ENCODE results near the gene ANO5. TPM values are rescaled to one million over a fixed set of nuclear protein-coding genes. Genes with fewer than 3 reads are reported as not detected.

The ANO5 gene
- total RNA-seq, 2 experiments from 2014 or later, result not detected

GRCh38 chr11:22331771-22332170 is 138.9 kb downstream of the ANO5 start:
- TF ChIP-seq, protein P1, sequence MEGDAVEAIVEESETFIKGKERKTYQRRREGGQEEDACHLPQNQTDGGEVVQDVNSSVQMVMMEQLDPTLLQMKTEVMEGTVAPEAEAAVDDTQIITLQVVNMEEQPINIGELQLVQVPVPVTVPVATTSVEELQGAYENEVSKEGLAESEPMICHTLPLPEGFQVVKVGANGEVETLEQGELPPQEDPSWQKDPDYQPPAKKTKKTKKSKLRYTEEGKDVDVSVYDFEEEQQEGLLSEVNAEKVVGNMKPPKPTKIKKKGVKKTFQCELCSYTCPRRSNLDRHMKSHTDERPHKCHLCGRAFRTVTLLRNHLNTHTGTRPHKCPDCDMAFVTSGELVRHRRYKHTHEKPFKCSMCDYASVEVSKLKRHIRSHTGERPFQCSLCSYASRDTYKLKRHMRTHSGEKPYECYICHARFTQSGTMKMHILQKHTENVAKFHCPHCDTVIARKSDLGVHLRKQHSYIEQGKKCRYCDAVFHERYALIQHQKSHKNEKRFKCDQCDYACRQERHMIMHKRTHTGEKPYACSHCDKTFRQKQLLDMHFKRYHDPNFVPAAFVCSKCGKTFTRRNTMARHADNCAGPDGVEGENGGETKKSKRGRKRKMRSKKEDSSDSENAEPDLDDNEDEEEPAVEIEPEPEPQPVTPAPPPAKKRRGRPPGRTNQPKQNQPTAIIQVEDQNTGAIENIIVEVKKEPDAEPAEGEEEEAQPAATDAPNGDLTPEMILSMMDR (conservative IDR thresholded peaks at IDR 0.05; ENCODE audit: low read length), result peak; percentile 68
- no peak for TF ChIP-seq EZH2phosphoT487 (IDR thresholded peaks at IDR 0.05; ENCODE audit: borderline replicate concordance, low read depth, low read length)
- intact Hi-C loops (cut with micrococcal nuclease; ENCODE audit: unreplicated experiment), result no loop called here
- Histone ChIP-seq H3K79me2 (ENCODE audit: insufficient read depth, low read depth, low read length) (no peaks in the 10 kb centered on the region), H3K9me3 (ENCODE audit: low read length) (no peaks in the 10 kb centered on the region), H4K20me1 (ENCODE audit: insufficient read depth, low read length) (0 out of 2 replicates have a peak, but pooled peaks cover 4% of the 10 kb centered on the region), H3K4me2 (ENCODE audit: low read length) (no peak overlapping the region), H3K27ac (ENCODE audit: low read depth, low read length, poor library complexity, severe bottlenecking) (no peak overlapping the region), H3K9me2 (ENCODE audit: insufficient read depth, low read length) (no peaks in the 10 kb centered on the region), H2AFZ (ENCODE audit: low read length) (no peak overlapping the region), H3K4me3 (ENCODE audit: low read depth, low read length, poor library complexity, severe bottlenecking) (no peak overlapping the region), H3K4me1 (ENCODE audit: insufficient read depth, low read length, poor library complexity, severe bottlenecking) (no peaks in the 10 kb centered on the region), H3K36me3 (ENCODE audit: insufficient read depth, low read length) (no peaks in the 10 kb centered on the region)
- CTCF ChIA-PET (ENCODE audit: unreplicated experiment), result no interaction called here
- no TSS peak for BruUV-seq (replicated peaks)
- POLR2A ChIA-PET, result no interaction called here
- DNase-seq (ENCODE audit: low spot score), result no peak

Other genes with a start within 250 kb of the ANO5 start
- not detected in 2 replicates for gene SLC17A6, start 145.3 kb downstream of the ANO5 start, total RNA-seq (2014; rRNA removed; shearing (Covaris generic))
- gene SLC17A6, start 145.3 kb downstream of the ANO5 start, total RNA-seq (2022), result not detected in 2 replicates

Measured in OCI-LY7 (cell line).